NCI-H510A treated with DMSO at 0.1 percent for 48 hours (cell line): ENCODE results near the gene PTPRD.

Source experiments
- DNase-seq: peaks from one replicate; lab custom pipeline; 2025; lab: John Stamatoyannopoulos, UW

PTPRD gene

GRCh38 chr9:8769153-8769552, 1843.6 kb downstream of the PTPRD start:
- DNase-seq: no peak

DNA sequence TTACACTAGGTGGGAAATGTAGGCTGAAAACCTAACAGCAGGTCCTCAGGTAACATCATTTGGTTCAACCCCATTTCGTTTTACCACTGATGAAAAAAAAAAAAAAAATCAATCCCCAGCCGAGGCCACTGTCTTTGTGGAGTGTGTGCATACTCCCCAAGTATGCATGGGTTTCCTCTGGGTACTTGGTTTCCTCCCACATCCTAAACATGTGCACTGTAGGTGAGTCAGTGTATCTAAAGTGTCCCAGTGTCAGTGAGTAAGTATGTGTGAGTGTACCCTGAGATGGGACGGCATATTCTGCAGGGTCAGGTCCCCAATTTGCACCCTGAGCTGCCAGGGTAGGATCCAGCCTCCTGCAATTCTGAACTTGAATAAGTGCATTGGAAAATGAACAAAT, 1846.7 kb downstream of the PTPRD start:
- no peak for DNase-seq

DNA sequence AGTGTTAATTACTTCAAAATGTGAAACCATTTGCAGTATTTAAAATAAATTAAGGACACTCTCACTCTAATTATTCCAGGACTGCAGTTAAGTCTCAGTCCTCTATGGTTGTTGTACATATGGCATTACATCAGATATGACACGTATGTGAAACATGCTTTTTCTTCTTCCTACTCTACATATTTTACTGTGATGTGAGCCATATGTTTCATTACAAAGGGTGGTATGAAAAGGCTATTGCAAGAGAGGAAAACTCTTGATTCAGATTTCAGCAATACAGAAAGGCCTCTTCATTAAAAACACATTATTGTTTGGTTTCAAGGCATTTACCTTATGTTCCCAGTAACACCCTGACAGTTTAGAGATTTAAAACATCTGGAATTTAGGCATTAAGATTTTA, 1848.8 kb downstream of the PTPRD start:
- DNase-seq: no peak

- DNase-seq: no peak
Measured at GRCh38 chr9:8762479-8763085, 1850.2 kb downstream of the PTPRD start.

DNA sequence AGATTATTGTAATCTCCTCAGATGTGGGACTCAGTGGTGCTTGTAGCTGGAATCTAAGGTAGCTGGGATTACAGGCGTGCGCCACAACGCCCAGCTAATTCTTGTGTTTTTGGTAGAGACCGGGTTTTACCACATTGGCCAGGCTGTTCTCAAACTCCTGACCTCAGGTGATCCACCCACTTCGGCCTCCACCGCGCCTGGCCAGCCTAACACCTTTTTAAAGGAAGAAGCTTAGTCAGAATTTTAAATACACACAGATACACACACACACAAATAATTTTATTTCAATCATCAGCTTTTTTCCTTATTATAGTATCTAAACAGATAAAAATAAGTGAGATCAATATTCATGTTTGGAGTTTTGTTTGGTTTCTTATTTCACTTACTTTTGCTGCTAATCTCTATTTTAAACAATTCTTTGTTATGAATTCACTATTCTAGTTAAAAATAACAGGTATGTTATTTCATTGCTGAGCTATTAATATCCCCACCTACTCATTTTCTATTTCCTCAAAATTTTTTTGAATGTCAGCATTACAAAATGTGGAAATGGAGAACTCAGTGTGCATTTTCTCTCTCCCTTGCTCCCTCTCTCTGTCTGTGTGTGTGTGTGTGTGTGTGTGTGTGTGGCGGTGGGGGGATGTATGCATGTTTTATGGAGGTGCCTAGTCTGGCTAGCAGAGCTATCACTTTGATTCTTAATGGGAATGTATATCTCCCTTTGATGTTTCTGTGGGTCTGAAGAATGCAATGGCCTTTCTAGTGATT, 1852.6 kb downstream of the PTPRD start:
- no peak for DNase-seq

- no peak for DNase-seq
Measured at GRCh38 chr9:8757881-8758280, 1854.9 kb downstream of the PTPRD start.

- no peak for DNase-seq
Measured at GRCh38 chr9:8754751-8755150, 1858.1 kb downstream of the PTPRD start.

GRCh38 chr9:8751406-8751930, 1861.3 kb downstream of the PTPRD start:
- DNase-seq: no peak

- no peak for DNase-seq
Measured at GRCh38 chr9:8750639-8751051, 1862.2 kb downstream of the PTPRD start.

DNA sequence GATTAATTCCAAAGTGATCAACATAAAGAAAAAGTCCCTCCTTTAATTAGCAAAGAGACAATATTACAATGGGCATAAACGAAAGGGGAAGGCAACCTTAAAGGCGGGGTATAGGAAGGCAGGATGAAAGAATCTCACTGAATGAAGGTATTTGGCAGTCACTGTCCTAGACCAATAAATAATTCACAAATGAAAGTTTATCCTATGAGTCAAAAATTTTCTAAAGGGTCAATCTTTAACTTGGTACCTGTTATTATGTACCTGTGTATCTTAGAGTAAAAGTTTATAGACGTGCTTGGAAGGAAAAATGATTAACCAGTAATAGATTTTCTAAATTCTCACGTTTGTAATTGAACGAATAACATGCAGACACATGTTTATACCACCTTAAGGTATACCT, 1867.5 kb downstream of the PTPRD start:
- no peak for DNase-seq

- DNase-seq: no peak
Measured at GRCh38 chr9:8738945-8739344, 1873.9 kb downstream of the PTPRD start.

DNA sequence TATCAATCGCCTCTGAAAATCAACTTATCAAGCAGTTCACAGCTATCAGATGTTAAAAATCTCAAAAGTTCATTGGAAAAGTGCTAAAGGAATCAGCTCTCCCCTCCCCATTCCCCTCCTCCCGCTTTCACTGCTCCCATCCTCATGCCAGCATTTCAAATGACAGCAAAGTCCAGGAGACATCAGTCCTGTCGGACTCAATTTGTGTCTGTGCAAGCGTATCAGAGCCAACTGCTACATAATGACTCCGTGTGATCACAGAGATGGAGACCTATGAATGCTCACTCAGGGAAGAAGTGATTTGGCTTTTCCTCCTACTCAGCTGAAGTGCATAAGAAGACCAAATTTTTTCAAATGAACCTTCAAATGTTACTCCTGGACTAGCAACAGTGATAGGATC, 1876.0 kb downstream of the PTPRD start:
- DNase-seq: no peak

GRCh38 chr9:8734760-8735159, 1878.0 kb downstream of the PTPRD start:
- DNase-seq: no peak

- peak; percentile 40 for DNase-seq
Measured at GRCh38 chr9:8733131-8733954, 1879.5 kb downstream of the PTPRD start.

DNA sequence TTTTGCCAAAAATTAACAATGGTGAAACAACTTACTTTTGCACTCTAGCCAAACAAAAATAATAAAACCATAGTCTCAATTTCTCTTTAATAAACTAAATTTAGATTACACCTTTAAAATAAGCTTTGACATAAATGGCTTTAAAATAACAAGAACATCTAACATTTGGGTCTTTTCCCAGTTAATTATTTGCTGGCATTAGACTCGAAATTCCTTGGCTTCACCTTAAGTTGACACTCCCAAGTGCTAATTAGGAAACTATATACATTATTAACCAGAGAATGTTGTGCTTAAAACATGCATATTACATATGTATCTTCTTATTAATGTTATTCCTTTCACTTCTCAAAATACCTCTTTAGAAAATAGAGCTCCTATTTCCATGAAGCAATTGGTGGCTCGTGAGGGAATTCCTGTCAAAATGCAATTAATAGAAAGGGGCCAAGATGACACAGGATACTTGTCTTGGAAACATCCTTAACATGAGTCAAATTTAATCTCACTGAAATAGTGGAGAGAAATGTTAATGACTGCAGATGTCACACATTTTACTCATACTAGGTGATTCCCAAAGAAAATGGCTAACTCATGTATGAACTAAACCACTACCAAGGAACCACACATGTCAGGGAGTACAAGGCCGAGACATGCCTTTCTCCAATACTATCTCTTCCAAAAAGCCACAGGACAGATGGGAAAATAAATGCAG, 1880.3 kb downstream of the PTPRD start:
- DNase-seq: no peak

DNA sequence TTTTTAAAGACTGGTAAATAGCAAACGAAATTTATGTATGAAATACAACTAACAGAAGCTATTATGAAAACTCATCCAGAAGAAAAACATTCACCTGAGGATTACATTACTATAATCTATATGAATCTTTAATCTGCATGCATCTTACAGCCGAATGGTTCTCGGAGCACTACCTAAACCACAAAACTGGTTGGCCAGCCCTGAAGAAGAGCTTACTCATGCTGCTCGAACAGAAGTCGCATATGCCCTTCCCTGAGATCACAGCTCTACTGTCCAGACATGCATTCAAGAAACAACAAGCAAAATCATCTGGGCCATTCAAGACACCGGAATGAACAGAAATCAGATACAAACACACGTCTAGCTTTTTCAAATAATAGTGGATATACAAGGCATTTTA, 1882.2 kb downstream of the PTPRD start:
- no peak for DNase-seq

DNA sequence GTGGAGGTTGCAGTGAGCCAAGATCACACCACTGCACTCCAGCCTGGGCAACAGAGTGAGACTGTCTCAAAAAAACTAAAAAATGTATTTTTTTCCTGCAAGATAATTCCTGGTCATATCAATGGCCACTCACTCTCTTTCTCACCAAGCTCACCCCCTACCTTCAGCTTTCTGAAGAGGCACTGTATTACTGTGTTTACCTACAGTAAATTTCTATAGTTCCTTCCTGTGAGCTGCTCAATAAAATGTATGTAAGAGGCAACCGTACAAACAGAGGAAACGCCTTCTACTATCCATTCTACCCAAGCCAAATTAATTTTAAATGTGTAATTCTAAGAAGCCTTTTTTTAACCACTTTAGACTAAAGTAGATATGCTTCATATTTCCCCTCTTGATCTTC, 1883.9 kb downstream of the PTPRD start:
- no peak for DNase-seq

GRCh38 chr9:8727191-8727590, 1885.6 kb downstream of the PTPRD start:
- DNase-seq: no peak

- DNase-seq: no peak
Measured at GRCh38 chr9:8726692-8727091, 1886.1 kb downstream of the PTPRD start.

GRCh38 chr9:8725635-8726034, 1887.2 kb downstream of the PTPRD start:
- no peak for DNase-seq

DNA sequence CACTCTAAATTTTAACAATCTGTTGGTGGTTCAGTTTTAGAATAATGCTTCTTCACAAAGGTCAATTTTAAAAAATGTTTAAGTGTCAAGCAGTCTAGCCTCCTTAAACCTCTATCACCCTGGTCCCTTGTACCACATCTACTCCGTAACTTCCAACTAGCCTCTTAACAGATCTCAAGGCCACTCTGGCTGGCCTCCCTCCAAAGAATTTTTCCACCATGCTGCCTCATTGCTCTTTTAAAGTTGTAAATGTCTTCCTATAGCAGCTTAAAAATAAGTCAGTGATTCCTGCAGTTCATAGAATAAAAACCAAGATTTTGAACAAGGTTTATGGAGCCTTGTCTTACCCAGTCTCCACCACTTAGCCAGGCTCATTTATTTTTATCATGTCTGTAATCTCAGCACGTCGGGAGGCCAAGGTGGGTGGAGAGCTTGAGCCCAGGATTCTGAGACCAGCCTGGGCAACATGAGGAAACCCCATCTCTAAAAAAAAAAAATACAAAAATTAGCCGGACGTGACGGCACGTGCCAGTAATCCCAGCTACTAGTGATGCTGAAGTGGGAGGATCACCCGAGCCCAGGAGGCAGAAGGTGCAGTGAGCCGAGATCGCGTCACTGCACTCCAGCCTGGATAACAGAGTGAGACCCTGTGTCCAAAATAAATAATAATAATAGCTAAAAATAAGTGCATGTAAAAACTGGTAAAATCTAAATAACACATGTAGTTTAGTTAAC, 1888.4 kb downstream of the PTPRD start:
- DNase-seq: no peak
